OCI-LY3 (cell line): Measurements from ENCODE around the gene SLC28A1.
"Not testable (repeated sequence)": the region's sequence is repeated elsewhere in the genome, so short reads cannot be mapped to it uniquely, and the experiment has no call there.

ENCODE experiments used
- H2AFZ ChIP-seq: fragments of 200-600, 300-600 bp; shearing (Covaris generic); 2 replicates; pipeline ENCODE4 v1.6.0; 2014; ENCODE audit warnings: antibody characterized with exemption, low read depth, low read length
- H3K27ac ChIP-seq: fragments of 200-600, 300-600 bp; sonication (generic); 2 replicates; pipeline ENCODE4 v1.5.1; 2014; ENCODE audit warnings: mild to moderate bottlenecking, low read length, moderate library complexity, mixed read lengths
- H3K27me3 ChIP-seq: fragments of 200-600, 300-600 bp; sonication (generic); 2 replicates; pipeline ENCODE4 v1.6.1; 2014; ENCODE audit warnings: low read depth, low read length, mixed read lengths
- H3K36me3 ChIP-seq: fragments of 200-600, 300-600 bp; sonication (generic); replicated peaks from 2 replicates; pipeline ENCODE3; 2014; ENCODE audit warnings: low read depth, low read length, mixed read lengths
- H3K4me1 ChIP-seq: fragments of 300-600, 200-600 bp; sonication (generic); 2 replicates; pipeline ENCODE4 v1.6.1; 2014; ENCODE audit warnings: low read length, mixed read lengths
- H3K4me2 ChIP-seq: fragments of 200-600, 300-600 bp; sonication (generic); 2 replicates; pipeline ENCODE4 v1.6.1; 2014; ENCODE audit warnings: low read length, mixed read lengths
- H3K4me3 ChIP-seq: fragments of 300-600, 200-600 bp; sonication (generic); 2 replicates; pipeline ENCODE4 v1.5.1; 2014; ENCODE audit warnings: antibody characterized with exemption, mild to moderate bottlenecking, low read length, moderate library complexity
- H3K79me2 ChIP-seq: fragments of 300-600, 200-600 bp; shearing (Covaris generic); 2 replicates; pipeline ENCODE4 v1.6.1; 2014; ENCODE audit warnings: mild to moderate bottlenecking, low read length, mixed read lengths
- H3K9ac ChIP-seq: fragments of 300-600, 200-600 bp; shearing (Covaris generic); 2 replicates; pipeline ENCODE4 v1.6.0; 2014; ENCODE audit warnings: mild to moderate bottlenecking, low read length, moderate library complexity
- H3K9me3 ChIP-seq: fragments of 200-600, 300-600 bp; shearing (Covaris generic); 2 replicates; pipeline ENCODE4 v1.6.1; 2014; ENCODE audit warnings: low read length, mixed read lengths; ENCODE audit not compliant: insufficient read depth
- H4K20me1 ChIP-seq: fragments of 200-600, 300-600 bp; sonication (generic); 2 replicates; pipeline ENCODE4 v1.6.1; 2016; ENCODE audit warnings: low read length, mixed read lengths; ENCODE audit not compliant: insufficient read depth
- CTCF ChIP-seq: fragments of 200-600, 300-600 bp; sonication (generic); IDR thresholded peaks from 2 replicates; pipeline ENCODE4 v1.5.1; 2014; ENCODE audit warnings: antibody characterized with exemption, low read length, low read depth
- EZH2phosphoT487 ChIP-seq: fragments of 200-600 bp; shearing (Covaris generic); IDR thresholded peaks from 2 replicates; pipeline ENCODE4 v1.6.1; 2018; ENCODE audit warnings: antibody characterized with exemption, mixed run types, low read depth

SLC28A1 gene

GRCh38 chr15:84924077-84924731, 39.7 kb downstream of the SLC28A1 start:
- no peaks in the 10 kb centered on the region for H3K79me2 ChIP-seq
- TF ChIP-seq CTCF = no peak
- no peak for TF ChIP-seq EZH2phosphoT487
- H3K4me1 ChIP-seq = peaks cover 9% of the 10 kb centered on the region
- no peaks in the 10 kb centered on the region for H3K27me3 ChIP-seq
- H3K9me3 ChIP-seq = no peaks in the 10 kb centered on the region
- no peaks in the 10 kb centered on the region for H4K20me1 ChIP-seq
- no peak overlapping the region for H3K27ac ChIP-seq
- H3K36me3 ChIP-seq = no peaks in the 10 kb centered on the region
- no peak overlapping the region for H2AFZ ChIP-seq
- H3K4me3 ChIP-seq = no peak overlapping the region
- no peak overlapping the region for H3K9ac ChIP-seq
- no peak overlapping the region for H3K4me2 ChIP-seq

- not testable (repeated sequence) for H3K4me3 ChIP-seq, H3K9me3 ChIP-seq, H4K20me1 ChIP-seq, H3K79me2 ChIP-seq, H3K27ac ChIP-seq, H2AFZ ChIP-seq, H3K27me3 ChIP-seq, H3K4me2 ChIP-seq, H3K36me3 ChIP-seq, H3K9ac ChIP-seq
- H3K4me1 ChIP-seq = peaks cover 11% of the 10 kb centered on the region
Measured at GRCh38 chr15:84924821-84925569, 40.5 kb downstream of the SLC28A1 start.

- no peaks in the 10 kb centered on the region for H3K27me3 ChIP-seq
- no peaks in the 10 kb centered on the region for H3K9me3 ChIP-seq
- no peak overlapping the region for H3K4me3 ChIP-seq
- no peak overlapping the region for H3K27ac ChIP-seq
- peaks cover 14% of the 10 kb centered on the region for H3K4me1 ChIP-seq
- no peak overlapping the region for H3K4me2 ChIP-seq
- no peak overlapping the region for H3K9ac ChIP-seq
- no peak for TF ChIP-seq CTCF
- no peak for TF ChIP-seq EZH2phosphoT487
- H3K36me3 ChIP-seq = no peaks in the 10 kb centered on the region
- H2AFZ ChIP-seq = no peak overlapping the region
- H3K79me2 ChIP-seq = no peaks in the 10 kb centered on the region
- no peaks in the 10 kb centered on the region for H4K20me1 ChIP-seq
Measured at GRCh38 chr15:84925906-84926305, 41.4 kb downstream of the SLC28A1 start.

GRCh38 chr15:84926491-84927230, 42.2 kb downstream of the SLC28A1 start:
- no peaks in the 10 kb centered on the region for H4K20me1 ChIP-seq
- H3K9ac ChIP-seq = no peak overlapping the region
- 0 out of 2 replicates have a peak overlapping the region, but pooled peaks have one; percentile 1 for H2AFZ ChIP-seq
- no peak overlapping the region for H3K27ac ChIP-seq
- no peaks in the 10 kb centered on the region for H3K27me3 ChIP-seq
- no peak overlapping the region for H3K4me2 ChIP-seq
- no peaks in the 10 kb centered on the region for H3K79me2 ChIP-seq
- H3K4me3 ChIP-seq = no peak overlapping the region
- no peaks in the 10 kb centered on the region for H3K36me3 ChIP-seq
- H3K4me1 ChIP-seq = peaks cover 14% of the 10 kb centered on the region
- TF ChIP-seq CTCF = no peak
- no peak for TF ChIP-seq EZH2phosphoT487
- H3K9me3 ChIP-seq = no peaks in the 10 kb centered on the region
